Parathyroid adenoma (tissue), 2 donors: Measurements from ENCODE around the gene PCBP3.
"Not testable (repeated sequence)": the region's sequence is repeated elsewhere in the genome, so short reads cannot be mapped to it uniquely, and the experiment has no call there.

Experiments
- H2AFZ ChIP-seq: fragments of 300-600 bp; sonication (generic); one replicate; pipeline ENCODE4 v1.7.0; 2017; ENCODE audit warnings: antibody characterized with exemption, mild to moderate bottlenecking
- H3K27ac ChIP-seq: fragments of 300-600 bp; sonication (generic); one replicate; pipeline ENCODE4 v1.7.0; 2017
- H3K27me3 ChIP-seq: fragments of 300-600 bp; sonication (generic); one replicate; pipeline ENCODE4 v1.7.0; 2017; ENCODE audit warnings: low read length; ENCODE audit not compliant: control insufficient read depth, insufficient read depth
- H3K36me3 ChIP-seq: fragments of 300-600 bp; sonication (generic); one replicate; pipeline ENCODE4 v1.7.0; 2017; ENCODE audit warnings: low read length; ENCODE audit not compliant: control insufficient read depth, insufficient read depth
- H3K4me1 ChIP-seq: fragments of 300-600 bp; sonication (generic); one replicate; pipeline ENCODE4 v1.7.0; 2017; ENCODE audit warnings: control low read depth
- H3K4me2 ChIP-seq: fragments of 300-600 bp; sonication (generic); one replicate; pipeline ENCODE4 v1.7.0; 2017; ENCODE audit warnings: low read length
- H3K4me3 ChIP-seq: fragments of 300-600 bp; sonication (generic); one replicate; pipeline ENCODE4 v1.7.0; 2017; ENCODE audit warnings: low read depth, low read length
- H3K79me2 ChIP-seq: fragments of 300-600 bp; sonication (generic); one replicate; pipeline ENCODE4 v1.7.0; 2017; ENCODE audit warnings: control low read depth
- H3K9ac ChIP-seq: fragments of 300-600 bp; sonication (generic); one replicate; pipeline ENCODE4 v1.7.0; 2017; ENCODE audit warnings: mild to moderate bottlenecking
- H3K9me3 ChIP-seq: fragments of 300-600 bp; sonication (generic); one replicate; pipeline ENCODE4 v1.7.0; 2017; ENCODE audit warnings: low read length; ENCODE audit not compliant: control insufficient read depth
- TF ChIP-seq, protein P1 (sequence below): fragments of 300-600 bp; sonication (generic); IDR thresholded peaks from one replicate; pipeline ENCODE4 v1.7.0; 2017; ENCODE audit warnings: antibody characterized with exemption, mild to moderate bottlenecking
- donor health status: primary hyperparathyroidism.

The PCBP3 gene

DNA sequence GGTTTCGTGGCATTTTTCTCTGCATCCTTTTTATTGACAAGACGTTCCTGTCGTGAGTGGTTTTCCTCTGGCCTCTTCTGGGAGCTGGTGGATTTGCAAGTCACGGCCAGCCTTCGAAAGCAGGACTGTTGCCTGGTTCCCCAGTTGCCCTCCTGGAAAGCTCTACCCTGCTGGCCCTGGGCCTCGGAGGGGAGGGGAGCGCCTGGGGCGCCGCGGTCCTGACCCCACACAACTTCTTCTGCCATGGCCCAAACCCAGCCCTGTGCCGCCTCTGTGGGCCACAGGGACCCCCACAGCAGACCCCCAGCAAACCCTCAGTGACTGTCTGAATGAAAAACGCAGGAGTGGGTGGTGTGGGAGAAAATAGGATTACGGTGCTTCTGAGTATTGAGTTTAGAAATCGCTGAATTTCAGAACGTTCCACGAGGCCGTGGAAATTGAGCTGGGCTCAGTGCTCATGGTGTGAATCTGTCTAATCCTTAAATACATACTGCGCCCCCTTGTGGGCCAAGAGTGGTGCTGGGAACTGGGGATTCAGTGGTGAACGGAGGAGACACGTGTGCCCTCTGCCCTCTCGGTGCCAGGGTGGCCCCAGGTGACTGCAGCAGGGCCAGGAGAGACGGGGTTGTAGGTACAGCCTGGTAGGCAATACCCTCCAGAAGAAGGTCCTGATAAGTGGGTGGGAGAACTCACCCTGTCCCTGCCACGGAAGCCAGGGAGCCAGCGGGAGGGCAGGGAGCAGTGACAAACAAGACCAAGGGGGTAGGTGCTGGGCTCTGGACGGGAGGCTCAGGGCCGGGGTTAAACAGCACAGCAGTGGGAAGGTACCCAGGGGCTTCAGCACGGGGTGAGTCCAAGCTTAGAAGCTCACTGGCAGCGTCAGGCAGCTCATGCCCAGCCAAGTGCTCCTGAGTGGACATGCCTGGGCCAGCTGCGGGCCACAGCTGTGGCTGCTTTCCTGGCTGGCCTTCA lies 236.9 kb downstream of the PCBP3 start:
- H3K4me1 ChIP-seq = no peaks in the 10 kb centered on the region
- no peak overlapping the region for H3K9ac ChIP-seq
- no peaks in the 10 kb centered on the region for H3K9me3 ChIP-seq
- no peak overlapping the region for H3K4me3 ChIP-seq
- no peaks in the 10 kb centered on the region for H3K79me2 ChIP-seq
- no peak overlapping the region for H2AFZ ChIP-seq
- H3K27ac ChIP-seq = no peak overlapping the region
- no peaks in the 10 kb centered on the region for H3K27me3 ChIP-seq
- no peak overlapping the region for H3K4me2 ChIP-seq
- TF ChIP-seq, protein P1, sequence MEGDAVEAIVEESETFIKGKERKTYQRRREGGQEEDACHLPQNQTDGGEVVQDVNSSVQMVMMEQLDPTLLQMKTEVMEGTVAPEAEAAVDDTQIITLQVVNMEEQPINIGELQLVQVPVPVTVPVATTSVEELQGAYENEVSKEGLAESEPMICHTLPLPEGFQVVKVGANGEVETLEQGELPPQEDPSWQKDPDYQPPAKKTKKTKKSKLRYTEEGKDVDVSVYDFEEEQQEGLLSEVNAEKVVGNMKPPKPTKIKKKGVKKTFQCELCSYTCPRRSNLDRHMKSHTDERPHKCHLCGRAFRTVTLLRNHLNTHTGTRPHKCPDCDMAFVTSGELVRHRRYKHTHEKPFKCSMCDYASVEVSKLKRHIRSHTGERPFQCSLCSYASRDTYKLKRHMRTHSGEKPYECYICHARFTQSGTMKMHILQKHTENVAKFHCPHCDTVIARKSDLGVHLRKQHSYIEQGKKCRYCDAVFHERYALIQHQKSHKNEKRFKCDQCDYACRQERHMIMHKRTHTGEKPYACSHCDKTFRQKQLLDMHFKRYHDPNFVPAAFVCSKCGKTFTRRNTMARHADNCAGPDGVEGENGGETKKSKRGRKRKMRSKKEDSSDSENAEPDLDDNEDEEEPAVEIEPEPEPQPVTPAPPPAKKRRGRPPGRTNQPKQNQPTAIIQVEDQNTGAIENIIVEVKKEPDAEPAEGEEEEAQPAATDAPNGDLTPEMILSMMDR = peak; percentile 26
- H3K36me3 ChIP-seq = no peaks in the 10 kb centered on the region

DNA sequence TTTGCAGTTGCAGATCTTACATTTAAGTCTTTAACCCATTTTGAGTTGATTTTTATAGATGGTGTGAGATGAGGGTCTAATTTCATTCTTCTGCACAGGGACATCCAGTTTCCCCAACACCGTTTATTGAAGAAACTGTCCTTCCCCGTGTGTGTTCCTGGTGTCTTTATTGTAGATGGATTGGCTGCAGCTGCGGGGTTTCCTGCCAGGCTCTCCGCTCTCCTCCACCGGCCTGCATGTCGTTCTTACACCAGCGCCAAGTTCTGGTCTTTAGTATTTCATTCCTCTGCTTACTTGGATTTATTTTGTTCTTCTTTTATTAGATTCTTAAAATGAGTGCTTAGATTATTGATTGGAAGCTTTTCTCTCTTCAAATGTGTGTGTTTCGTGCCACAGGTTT lies 239.1 kb downstream of the PCBP3 start:
- H3K27ac ChIP-seq = no peak overlapping the region
- no peak overlapping the region for H2AFZ ChIP-seq
- H3K4me3 ChIP-seq = no peak overlapping the region
- TF ChIP-seq, protein P1 = no peak
- no peak overlapping the region for H3K9ac ChIP-seq
- H3K4me1 ChIP-seq = no peaks in the 10 kb centered on the region
- H3K27me3 ChIP-seq = no peaks in the 10 kb centered on the region
- H3K36me3 ChIP-seq = no peaks in the 10 kb centered on the region
- no peak overlapping the region for H3K4me2 ChIP-seq
- no peaks in the 10 kb centered on the region for H3K9me3 ChIP-seq
- H3K79me2 ChIP-seq = no peaks in the 10 kb centered on the region

DNA sequence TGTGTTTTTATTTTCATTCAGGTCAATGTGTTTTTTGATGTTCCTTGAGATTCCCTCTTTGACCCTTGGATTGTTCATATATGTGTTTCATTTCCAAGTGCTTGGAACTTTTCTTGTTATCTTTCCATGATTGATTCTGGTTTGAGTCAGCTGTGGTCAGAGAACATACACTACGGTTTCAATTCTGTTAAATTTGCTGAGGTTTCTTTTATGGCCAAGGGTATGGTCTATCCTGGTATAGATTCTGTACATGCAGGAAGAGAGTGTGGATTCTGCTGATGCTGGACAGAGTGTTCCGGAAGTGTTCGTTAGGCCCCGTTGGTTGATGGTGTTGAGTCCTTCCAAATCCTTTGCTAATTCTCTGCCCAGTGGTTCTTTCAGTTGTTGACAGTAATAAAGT lies 239.6 kb downstream of the PCBP3 start:
- TF ChIP-seq, protein P1 = no peak
- Histone ChIP-seq H3K4me3 (no peak overlapping the region), H3K4me2 (no peak overlapping the region)

DNA sequence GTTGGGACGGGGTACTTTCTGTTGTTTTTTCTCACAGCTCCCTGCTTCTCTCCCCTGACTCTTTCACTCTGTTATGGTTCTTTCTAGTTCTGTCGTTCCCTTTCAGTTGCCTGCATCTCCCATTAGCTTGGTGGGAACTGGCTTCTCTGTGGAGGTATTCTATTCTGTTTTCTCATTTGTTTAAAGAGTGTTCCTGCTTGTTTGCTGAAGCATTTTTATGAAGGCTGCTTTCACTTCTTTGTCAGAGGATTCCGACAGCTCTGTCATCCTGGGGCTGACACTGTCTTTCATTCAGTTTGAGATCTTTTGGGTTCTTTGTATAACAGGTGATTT lies 242.0 kb downstream of the PCBP3 start:
- no peak overlapping the region for H3K9ac ChIP-seq
- H2AFZ ChIP-seq = no peak overlapping the region
- no peaks in the 10 kb centered on the region for H3K9me3 ChIP-seq
- H3K27ac ChIP-seq = no peak overlapping the region
- no peak overlapping the region for H3K4me3 ChIP-seq
- H3K36me3 ChIP-seq = no peaks in the 10 kb centered on the region
- no peaks in the 10 kb centered on the region for H3K4me1 ChIP-seq
- no peaks in the 10 kb centered on the region for H3K27me3 ChIP-seq
- no peaks in the 10 kb centered on the region for H3K79me2 ChIP-seq
- TF ChIP-seq, protein P1 = no peak
- H3K4me2 ChIP-seq = no peak overlapping the region

More for the DNA sequence above, 239.6 kb downstream of the PCBP3 start:
- Histone ChIP-seq H3K79me2 (no peaks in the 10 kb centered on the region), H3K9me3 (no peaks in the 10 kb centered on the region), H2AFZ (no peak overlapping the region), H3K27ac (no peak overlapping the region), H3K4me1 (no peaks in the 10 kb centered on the region), H3K9ac (no peak overlapping the region), H3K36me3 (no peaks in the 10 kb centered on the region), H3K27me3 (no peaks in the 10 kb centered on the region)

DNA sequence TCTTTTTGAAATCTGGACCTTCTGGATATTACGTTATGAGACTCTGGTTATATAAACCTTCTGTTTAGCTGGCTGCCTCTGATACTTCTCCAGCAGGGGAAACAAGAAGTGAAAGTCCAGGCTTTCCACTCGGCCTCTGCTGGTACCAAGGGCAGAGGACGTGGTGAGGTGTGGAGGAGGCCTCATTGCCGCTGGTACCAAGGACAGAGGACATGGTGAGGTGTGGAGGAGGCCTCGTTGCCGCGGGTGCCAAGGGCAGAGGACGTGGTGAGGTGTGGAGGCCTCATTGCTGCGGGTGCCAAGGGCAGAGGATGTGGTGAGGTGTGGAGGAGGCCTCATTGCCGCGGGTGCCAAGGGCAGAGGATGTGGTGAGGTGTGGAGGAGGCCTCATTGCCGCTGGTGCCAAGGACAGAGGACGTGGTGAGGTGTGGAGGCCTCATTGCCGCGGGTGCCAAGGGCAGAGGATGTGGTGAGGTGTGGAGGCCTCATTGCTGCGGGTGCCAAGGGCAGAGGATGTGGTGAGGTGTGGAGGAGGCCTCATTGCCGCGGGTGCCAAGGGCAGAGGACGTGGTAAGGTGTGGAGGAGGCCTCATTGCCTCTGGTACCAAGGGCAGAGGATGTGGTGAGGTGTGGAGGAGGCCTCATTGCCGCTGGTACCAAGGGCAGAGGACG lies 242.5 kb downstream of the PCBP3 start:
- H2AFZ ChIP-seq, H3K4me2 ChIP-seq, H3K36me3 ChIP-seq, H3K9me3 ChIP-seq, H3K27me3 ChIP-seq, H3K4me1 ChIP-seq, H3K9ac ChIP-seq, H3K79me2 ChIP-seq, H3K27ac ChIP-seq, H3K4me3 ChIP-seq: not testable (repeated sequence)
